GM12878 (cell line): ENCODE data around the gene ANAPC15. TPM values are rescaled to one million over a fixed set of nuclear protein-coding genes. Genes with fewer than 3 reads are reported as not detected.

Experiments used
- ATAC-seq: fragments of 200-7000 bp; cut with Tn5 transposase; 3 replicates; pipeline ENCODE4 v1.9.1; 2020; ENCODE audit warnings: mild to moderate bottlenecking, moderate library complexity
- BruUV-seq: library from RNA; stranded (reverse); fragments of 400-500 nt; replicated peaks from 2 replicates; lab custom pipeline; 2021; lab: Mats Ljungman, UMichigan
- CTCF ChIA-PET: fragments of 300-600 bp; sonication (Branson Sonifier 250); formaldehyde crosslinking; extraction: SDS; loops from one replicate; lab custom pipeline; 2021; ENCODE audit warnings: inconsistent platforms; lab: Yijun Ruan, JAX
- POLR2A ChIA-PET: fragments of 350-600 bp; formaldehyde crosslinking; extraction: SDS; loops from one replicate; lab custom pipeline; 2021; ENCODE audit warnings: inconsistent platforms; lab: Charles Lee
- RAD21 ChIA-PET: fragments of 300-600 bp; sonication (Branson Sonifier 250); formaldehyde crosslinking; loops from one replicate; lab custom pipeline; 2023; ENCODE audit warnings: antibody characterized with exemption; ENCODE audit not compliant: unreplicated experiment; lab: Charles Lee
- SMC1A ChIA-PET: fragments of 300-600 bp; sonication (Branson Sonifier 250); formaldehyde crosslinking; loops from one replicate; lab custom pipeline; 2023; ENCODE audit not compliant: unreplicated experiment, uncharacterized antibody; lab: Charles Lee
- DNase-seq: peaks from one replicate; pipeline ENCODE4 v3.0.0-alpha.2; 2011; ENCODE audit warnings: low read depth, low spot score
- FAIRE-seq: peaks from 3 replicates; lab custom pipeline; 2011; peaks lifted over from hg19 to GRCh38; lab: Jason Lieb, UNC
- H2AFZ ChIP-seq: 2 replicates; pipeline ENCODE4 v1.6.0; 2011; ENCODE audit warnings: low read depth, low read length, control low read depth; ENCODE audit not compliant: control insufficient read depth
- H3K27ac ChIP-seq: 2 replicates; pipeline ENCODE4 v1.5.1; 2011; ENCODE audit warnings: control low read depth; ENCODE audit not compliant: control insufficient read depth, insufficient read depth
- H3K27me3 ChIP-seq, 2 experiments: replicated peaks in 1 of 2; 2 replicates each; pipeline versions ENCODE4 v1.6.0 to v1.6.1; 2011; ENCODE audit warnings: low read length in 1 of 2; ENCODE audit not compliant: control insufficient read depth in 2 of 2, insufficient read depth in 2 of 2
- H3K36me3 ChIP-seq, 2 experiments: 2 replicates each; pipeline ENCODE4 v1.5.1; 2011; ENCODE audit warnings: low read length in 1 of 2; ENCODE audit not compliant: control insufficient read depth in 2 of 2, insufficient read depth in 2 of 2
- H3K4me1 ChIP-seq: 2 replicates; pipeline ENCODE4 v1.6.1; 2011; ENCODE audit warnings: mild to moderate bottlenecking, low read length, moderate library complexity, mixed read lengths; ENCODE audit not compliant: control insufficient read depth, insufficient read depth
- H3K4me2 ChIP-seq: 2 replicates; pipeline ENCODE4 v1.6.0; 2011; ENCODE audit warnings: control low read depth; ENCODE audit not compliant: control insufficient read depth, insufficient read depth
- H3K4me3 ChIP-seq: fragments of 200-600 bp; sonication (generic); 2 replicates; pipeline ENCODE4 v1.5.1; 2016
- H3K79me2 ChIP-seq: 2 replicates; pipeline ENCODE4 v1.6.0; 2011; ENCODE audit warnings: low read length; ENCODE audit not compliant: control insufficient read depth, insufficient read depth
- H3K9ac ChIP-seq: 2 replicates; pipeline ENCODE4 v1.8.0; 2011; ENCODE audit warnings: low read length, control low read depth, mixed read lengths; ENCODE audit not compliant: control insufficient read depth, insufficient read depth
- H3K9me3 ChIP-seq: replicated peaks from 3 replicates; pipeline ENCODE4 v1.5.1; 2011; ENCODE audit warnings: mild to moderate bottlenecking, low read length; ENCODE audit not compliant: control insufficient read depth, insufficient read depth
- H4K20me1 ChIP-seq: 2 replicates; pipeline ENCODE4 v1.6.0; 2011; ENCODE audit not compliant: control insufficient read depth, insufficient read depth
- BCLAF1 ChIP-seq: fragments of 450-650 bp; IDR thresholded peaks from 2 replicates; pipeline ENCODE4 v1.6.1; 2017; ENCODE audit warnings: antibody characterized with exemption, mild to moderate bottlenecking, moderate library complexity
- DPF2 ChIP-seq: fragments of 450-650 bp; IDR thresholded peaks from 2 replicates; pipeline ENCODE4 v1.6.1; 2017; ENCODE audit warnings: mild to moderate bottlenecking
- HDGF ChIP-seq: fragments of 450-650 bp; IDR thresholded peaks from 2 replicates; pipeline ENCODE4 v1.6.1; 2016; ENCODE audit warnings: antibody characterized with exemption
- SP1 ChIP-seq: IDR thresholded peaks from one replicate; pipeline ENCODE4 v1.6.1; 2011; ENCODE audit warnings: low read depth, low read length
- USF1 ChIP-seq: IDR thresholded peaks from 2 replicates; pipeline ENCODE4 v1.6.1; 2011; ENCODE audit warnings: borderline replicate concordance, low read depth, mild to moderate bottlenecking, moderate library complexity, mixed read lengths, low read length; ENCODE audit not compliant: insufficient read depth; ENCODE audit errors: extremely low read length
- WGBS: methylation state at CpG from one replicate; pipeline ENCODE4 v1.1.6; 2016; ENCODE audit warnings: low lambda C conversion rate; ENCODE audit not compliant: insufficient replicate concordance, insufficient coverage; ENCODE audit errors: missing lambda C conversion rate; 5-methylcytosine and 5-hydroxymethylcytosine counted together
- in situ Hi-C: fragments of 300-500 bp; cut with MboI; formaldehyde crosslinking; loops from 9 replicates; pipeline ENCODE4 v1.14.3; 2018; ENCODE audit warnings: mixed read lengths
- intact Hi-C: fragments of 100-400 bp; cut with micrococcal nuclease; formaldehyde crosslinking; loops from one replicate; pipeline ENCODE4 v1.14.2; 2022; ENCODE audit not compliant: unreplicated experiment
- polyA plus RNA-seq, 11 experiments: library from polyadenylated mRNA; depleted of rRNA in 4 of 11; unstranded in 6 of 11; stranded (reverse) in 5 of 11; fragments of >200 nt; fragmentation: Nextera tagmentation in 4 of 11; fragmentation: Illumina TruSeq in 1 of 11; extraction: Ambion mirVana in 4 of 11; extraction: Trizol in 1 of 11; gene quantifications; 1 replicate in 1 of 11; 2 replicates in 10 of 11; pipeline versions ENCODE4 v1.2.1 to v1.2.3, GENCODE V29; 2011 to 2016; ENCODE audit warnings: inconsistent platforms in 2 of 11, missing spikeins in 2 of 11, low read depth in 1 of 11
- total RNA-seq, 4 experiments: library from RNA; depleted of rRNA in 3 of 4; stranded (reverse); fragments of >200 nt in 3 of 4; fragmentation: Illumina TruSeq in 1 of 4; extraction: Trizol in 1 of 4; gene quantifications; 2 replicates each; pipeline versions ENCODE4 v1.2.1 to v1.2.3, GENCODE V29; 2013 to 2021

The ANAPC15 gene
- total and polyA plus RNA-seq, 10 of the 15 experiments (the other 5 are each of a cell fraction or from before 2014, with no cell fraction given): 83.4 to 372 (median 103) TPM

GRCh38 chr11:72085621-72086351 lies 26.7 kb downstream of the ANAPC15 start:
- Histone ChIP-seq H3K27ac (no peak overlapping the region), H3K4me1 (peaks cover 10% of the 10 kb centered on the region), H3K4me2 (no peak overlapping the region), H4K20me1 (no peaks in the 10 kb centered on the region), H3K4me3 (no peak overlapping the region), H3K27me3 (no peaks in the 10 kb centered on the region), H3K9me3 (no peaks in the 10 kb centered on the region), H3K9ac (no peak overlapping the region), H3K79me2 (no peaks in the 10 kb centered on the region; the same call in 1 of the 2 replicates), H3K36me3 (no peaks in the 10 kb centered on the region), H2AFZ (no peak overlapping the region)
- ChIA-PET RAD21 (interaction anchor here (0.6 to 4.9 kb wide), 5 partner anchors 13 to 345 kb away, joined by 3 to 30 read pairs (median 8); no protein-coding TSS in a partner anchor), SMC1A (interaction anchor here (1.0 to 4.6 kb wide), 15 partner anchors 12 to 158 kb away, joined by 3 to 62 read pairs (median 4); partner anchors contain the start of gene ANAPC15), CTCF (interaction anchor here (0.6 to 4.0 kb wide), 19 partner anchors 8 to 349 kb away, joined by 3 to 43 read pairs (median 5); partner anchors contain the start of gene CLPB), POLR2A (interaction anchor here (0.5 to 2.0 kb wide), 8 partner anchors 10 to 87 kb away, joined by 3 to 14 read pairs (median 6); partner anchors contain the start of gene ANAPC15)
- no peak for TF ChIP-seq HDGF
- TF ChIP-seq USF1: peak; percentile 23
- TF ChIP-seq BCLAF1: no peak
- no peak for TF ChIP-seq DPF2
- TF ChIP-seq SP1: no peak
- no peak for DNase-seq
- intact Hi-C loops (no loop called here), in situ Hi-C loops (no loop called here)
- 94% methylated on average over 3 of the region's 3 CpGs for WGBS
- FAIRE-seq: no peak
- BruUV-seq: no TSS peak
- ATAC-seq: no peak
